GM18507 (cell line): ENCODE data around the gene RNU1-3.
"Not testable (repeated sequence)": the region's sequence is repeated elsewhere in the genome, so short reads cannot be mapped to it uniquely, and the experiment has no call there.

Experiments
- DNase-seq: peaks from one replicate; pipeline ENCODE4 v3.0.0; 2011; ENCODE audit warnings: low read depth; ENCODE audit not compliant: insufficient read length; ENCODE audit errors: extremely low spot score
- FAIRE-seq: peaks from 2 replicates; lab custom pipeline; 2011; peaks lifted over from hg19 to GRCh38; lab: Jason Lieb, UNC

RNU1-3 gene

GRCh38 chr1:16628361-16629111 is 38.2 kb downstream of the RNU1-3 start:
- DNase-seq (no peak), FAIRE-seq (no peak)

DNA sequence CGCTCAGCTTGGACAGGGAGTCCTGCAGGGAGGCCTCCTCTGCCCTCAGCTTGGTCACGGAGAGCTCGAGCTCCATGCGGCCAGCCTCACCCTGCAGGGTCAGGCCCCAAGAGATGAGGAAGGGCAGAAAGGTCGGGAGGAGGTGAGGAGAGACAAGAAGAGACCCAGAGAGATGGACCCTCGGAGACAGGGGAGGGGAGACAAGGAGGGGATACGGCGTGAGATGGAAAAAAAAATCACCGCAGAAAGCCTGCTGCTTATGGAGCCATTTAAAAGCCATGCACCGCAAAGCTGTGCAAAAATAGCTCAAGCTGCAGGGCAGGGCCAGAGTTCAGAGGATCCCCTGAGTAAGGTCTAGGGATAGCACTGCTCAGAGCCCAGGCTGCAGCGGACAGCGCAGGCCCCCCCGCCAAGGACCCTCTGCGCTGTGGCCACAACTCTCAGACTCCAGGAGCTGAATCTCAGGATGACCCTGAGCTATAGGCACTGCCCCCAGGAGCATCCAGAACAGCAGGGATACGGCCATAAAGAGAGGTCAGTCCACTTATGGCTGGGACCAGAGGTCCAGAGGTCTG is 40.3 kb downstream of the RNU1-3 start:
- FAIRE-seq, DNase-seq: not testable (repeated sequence)

- DNase-seq (no peak), FAIRE-seq (no peak)
Measured at GRCh38 chr1:16625497-16626408, 41.0 kb downstream of the RNU1-3 start.

GRCh38 chr1:16623812-16624719 is 42.7 kb downstream of the RNU1-3 start:
- not testable (repeated sequence) for FAIRE-seq, DNase-seq

DNA sequence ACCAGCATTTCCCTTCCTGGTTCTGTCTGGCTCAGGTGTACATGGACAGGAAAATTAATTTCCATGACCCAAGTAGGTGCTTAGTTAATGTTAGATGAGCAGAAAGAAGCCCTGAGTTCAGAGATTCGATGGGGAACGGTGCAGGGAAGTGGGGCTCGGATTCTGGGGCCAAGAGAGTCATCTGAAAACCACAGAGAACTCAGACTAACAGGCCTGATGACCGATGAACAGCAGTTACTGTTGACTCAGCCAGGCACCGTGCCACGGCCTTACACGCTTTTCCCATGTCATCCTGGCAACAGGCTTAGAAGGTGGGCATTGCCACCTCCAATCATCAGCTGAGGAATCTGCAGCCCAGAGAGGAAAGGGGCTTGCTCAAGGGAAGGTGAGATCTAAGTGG is 43.4 kb downstream of the RNU1-3 start:
- FAIRE-seq, DNase-seq: not testable (repeated sequence)

GRCh38 chr1:16621681-16622315 is 45.0 kb downstream of the RNU1-3 start:
- DNase-seq, FAIRE-seq: not testable (repeated sequence)

- DNase-seq: no peak
Measured at GRCh38 chr1:16621300-16621658, 45.5 kb downstream of the RNU1-3 start.

GRCh38 chr1:16619803-16620501 is 46.8 kb downstream of the RNU1-3 start:
- FAIRE-seq, DNase-seq: not testable (repeated sequence)

More at GRCh38 chr1:16621300-16621658, 45.5 kb downstream of the RNU1-3 start:
- no peak for FAIRE-seq

DNA sequence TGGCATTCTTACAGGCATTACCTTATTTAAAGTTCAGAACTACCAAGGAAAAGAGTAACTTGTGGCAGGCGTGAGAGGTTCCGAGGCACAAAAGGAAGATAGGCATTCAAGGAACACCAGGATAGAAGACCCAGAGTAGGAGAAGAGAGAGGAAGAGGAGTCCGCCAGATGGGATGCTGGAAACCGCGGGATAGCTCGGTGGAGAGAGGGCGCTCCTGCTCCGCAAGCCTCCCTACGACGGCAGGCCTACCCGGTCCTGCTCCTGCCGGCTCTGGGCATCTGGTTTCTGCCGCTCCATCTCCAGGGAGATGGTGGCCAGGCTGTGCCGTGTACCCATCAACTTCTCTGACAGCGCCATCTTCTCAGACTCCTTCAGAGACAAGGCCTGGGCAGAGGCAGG is 48.0 kb downstream of the RNU1-3 start:
- DNase-seq (no peak), FAIRE-seq (no peak)

GRCh38 chr1:16617778-16618580 is 48.8 kb downstream of the RNU1-3 start:
- FAIRE-seq (no peak), DNase-seq (no peak)

DNA sequence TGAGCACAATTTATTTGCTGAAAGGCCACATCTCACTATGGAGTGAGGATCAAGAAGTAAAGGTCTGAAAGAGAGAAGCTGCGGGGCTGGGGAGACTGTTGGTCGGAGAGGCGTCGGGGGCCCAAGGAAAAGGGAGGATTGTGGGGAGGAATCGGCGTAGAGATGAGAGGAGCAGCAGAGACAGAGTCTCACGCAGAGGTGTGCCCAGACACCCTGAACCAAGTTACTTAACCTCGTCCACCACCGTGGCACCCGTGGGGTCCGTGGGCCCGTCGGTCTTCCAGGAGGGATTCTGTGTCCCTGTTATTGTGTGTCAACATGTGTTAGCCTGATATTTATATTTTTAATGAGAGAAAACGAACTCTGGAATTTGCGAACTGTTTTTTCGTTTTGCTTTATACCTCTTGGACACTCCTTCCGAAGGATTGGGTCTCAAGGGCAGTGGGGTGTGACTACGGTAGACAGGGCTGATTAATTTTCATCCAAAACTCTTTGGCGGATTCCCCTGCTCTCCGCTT is 49.6 kb downstream of the RNU1-3 start:
- DNase-seq (no peak), FAIRE-seq (no peak)
